Activated CD8-positive, alpha-beta T cell treated with anti-CD3 and anti-CD28 coated beads for 36 hours (primary cell): ENCODE measurements around the gene PHF13. TPM values are rescaled to one million over a fixed set of nuclear protein-coding genes. Genes with fewer than 3 reads are reported as not detected.

Source experiments
- ATAC-seq: fragments of 200-7000 bp; cut with Tn5 transposase; one replicate; pipeline ENCODE4 v1.10.0; 2021; ENCODE audit warnings: mild to moderate bottlenecking, moderate library complexity
- CTCF ChIA-PET: fragments of 350-600 bp; sonication (Branson Sonifier 250); formaldehyde crosslinking; loops from one replicate; lab custom pipeline; 2021; ENCODE audit warnings: antibody characterized with exemption; lab: Charles Lee
- POLR2A ChIA-PET: fragments of 350-600 bp; sonication (Branson Sonifier 250); formaldehyde crosslinking; loops from one replicate; lab custom pipeline; 2021; ENCODE audit warnings: antibody characterized with exemption; lab: Charles Lee
- DNase-seq: peaks from one replicate; pipeline ENCODE4 v3.0.0-alpha.2; 2020
- H3K27ac Mint-ChIP-seq: one replicate; pipeline ENCODE4 v1.8.0; 2021; ENCODE audit warnings: mild to moderate bottlenecking, mixed read lengths
- H3K27me3 Mint-ChIP-seq: one replicate; pipeline ENCODE4 v1.8.0; 2021; ENCODE audit warnings: mixed read lengths
- H3K36me3 Mint-ChIP-seq: one replicate; pipeline ENCODE4 v1.8.0; 2021; ENCODE audit warnings: low read depth, mixed read lengths
- H3K4me1 Mint-ChIP-seq: one replicate; pipeline ENCODE4 v1.8.0; 2021; ENCODE audit warnings: low read depth, mixed read lengths
- H3K4me3 Mint-ChIP-seq: one replicate; pipeline ENCODE4 v1.8.0; 2021; ENCODE audit warnings: mild to moderate bottlenecking, moderate library complexity, mixed read lengths
- H3K9me3 Mint-ChIP-seq: one replicate; pipeline ENCODE4 v1.8.0; 2021; ENCODE audit warnings: mixed read lengths
- CTCF ChIP-seq: fragments of 200-600 bp; IDR thresholded peaks from one replicate; pipeline ENCODE4 v1.8.0; 2022; ENCODE audit warnings: antibody characterized with exemption, mild to moderate bottlenecking
- intact Hi-C: fragments of 100-400 bp; cut with micrococcal nuclease; formaldehyde crosslinking; loops from one replicate; pipeline ENCODE4 v1.10.0; 2022
- total RNA-seq, 2 experiments: library from RNA; stranded (reverse); gene quantifications; one replicate each; pipeline ENCODE4 v1.2.3, GENCODE V29; 2021

PHF13 gene
- total RNA-seq, 2 experiments from 2014 or later = 12.5 to 14.8 TPM

- H3K27me3 Mint-ChIP-seq = no peaks in the 10 kb centered on the region
- ChIA-PET CTCF (interaction anchor here (1.6 to 2.0 kb wide), 2 partner anchors 19 to 68 kb away, joined by 4 to 7 read pairs; partner anchors contain the start of genes NOL9 and TAS1R1), POLR2A (interaction anchor here (0.5 to 1.5 kb wide), 5 partner anchors 10 to 69 kb away, joined by 3 to 4 read pairs (median 3); partner anchors contain the start of genes KLHL21, NOL9 and TAS1R1)
- H3K4me3 Mint-ChIP-seq = no peak overlapping the region
- H3K27ac Mint-ChIP-seq = no peak overlapping the region
- ATAC-seq (no peak), DNase-seq (no peak)
- no peak for TF ChIP-seq CTCF
- peaks cover 35% of the 10 kb centered on the region for H3K36me3 Mint-ChIP-seq
- peaks cover 26% of the 10 kb centered on the region for H3K4me1 Mint-ChIP-seq
- no peaks in the 10 kb centered on the region for H3K9me3 Mint-ChIP-seq
- intact Hi-C loops = no loop called here
Observed at GRCh38 chr1:6623269-6623965, 9.9 kb downstream of the PHF13 start.

GRCh38 chr1:6624710-6625583 lies 11.4 kb downstream of the PHF13 start, which contains the start of gene THAP3:
THAP3 (plus strand) TSS chr1:6624868; CDS start chr1:6625219, 351 bp downstream.
- intact Hi-C loops = no loop called here
- DNase-seq (peak; percentile 90), ATAC-seq (peak; percentile 98)
- Mint-ChIP-seq H3K4me1 (peaks cover 26% of the 10 kb centered on the region), H3K9me3 (no peaks in the 10 kb centered on the region), H3K27ac (peak within 1 kb of the TSS; percentile 84), H3K36me3 (peaks cover 33% of the 10 kb centered on the region), H3K4me3 (peak within 1 kb of the TSS; percentile 90), H3K27me3 (no peaks in the 10 kb centered on the region)
- CTCF ChIA-PET = interaction anchor here (1.2 to 2.1 kb wide), 3 partner anchors 21 to 70 kb away, joined by 5 to 7 read pairs (median 5); partner anchors contain the start of genes KLHL21, NOL9 and TAS1R1
- peak; percentile 32 for TF ChIP-seq CTCF
- POLR2A ChIA-PET = interaction anchor here (1.0 to 1.5 kb wide), 5 partner anchors 10 to 24 kb away, joined by 3 to 6 read pairs (median 4); partner anchors contain the start of genes KLHL21 and PHF13

GRCh38 chr1:6625584-6626149 lies 12.1 kb downstream of the PHF13 start:
- H3K36me3 Mint-ChIP-seq = peaks cover 31% of the 10 kb centered on the region
- no peaks in the 10 kb centered on the region for H3K27me3 Mint-ChIP-seq
- intact Hi-C loops = no loop called here
- TF ChIP-seq CTCF = no peak
- H3K4me1 Mint-ChIP-seq = peaks cover 26% of the 10 kb centered on the region
- no peaks in the 10 kb centered on the region for H3K9me3 Mint-ChIP-seq
- H3K27ac Mint-ChIP-seq = peak overlapping the region; percentile 84
- ATAC-seq (peak; percentile 35), DNase-seq (peak; percentile 25)
- CTCF ChIA-PET = interaction anchor here (0.8 to 2.1 kb wide), 3 partner anchors 21 to 71 kb away, joined by 3 to 7 read pairs (median 5); partner anchors contain the start of genes KLHL21, NOL9 and TAS1R1
- POLR2A ChIA-PET = interaction anchor here (0.8 to 1.1 kb wide), 2 partner anchors 10 to 24 kb away, joined by 3 to 4 read pairs; no protein-coding TSS in a partner anchor
- H3K4me3 Mint-ChIP-seq = peak overlapping the region; percentile 90

GRCh38 chr1:6627031-6627430 lies 13.5 kb downstream of the PHF13 start:
- ChIA-PET POLR2A (no interaction called here), CTCF (no interaction called here)
- peak overlapping the region; percentile 90 for H3K4me3 Mint-ChIP-seq
- H3K27me3 Mint-ChIP-seq = no peaks in the 10 kb centered on the region
- H3K4me1 Mint-ChIP-seq = peaks cover 26% of the 10 kb centered on the region
- no peak overlapping the region for H3K27ac Mint-ChIP-seq
- peaks cover 28% of the 10 kb centered on the region for H3K36me3 Mint-ChIP-seq
- TF ChIP-seq CTCF = no peak
- no peak for ATAC-seq
- intact Hi-C loops = no loop called here
- no peak for DNase-seq
- H3K9me3 Mint-ChIP-seq = no peaks in the 10 kb centered on the region
